ENCODE measurements around the gene RNF145.
"Not testable (repeated sequence)": the region's sequence is repeated elsewhere in the genome, so short reads cannot be mapped to it uniquely, and the experiment has no call there.

DNA sequence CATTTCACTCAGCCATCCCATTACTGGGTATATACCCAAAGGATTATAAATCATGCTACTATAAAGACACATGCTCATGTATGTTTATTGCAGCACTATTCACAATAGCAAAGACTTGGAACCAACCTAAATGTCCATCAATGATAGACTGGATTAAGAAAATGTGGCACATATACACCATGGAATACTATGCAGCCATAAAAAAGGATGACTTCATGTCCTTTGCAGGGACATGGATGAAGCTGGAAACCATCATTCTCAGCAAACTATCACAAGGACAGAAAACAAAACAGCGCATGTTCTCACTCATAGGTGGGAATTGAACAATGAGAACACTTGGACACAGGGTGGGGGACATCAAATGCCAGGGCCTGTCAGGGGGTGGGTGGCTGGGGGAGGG lies 64.2 kb downstream of the RNF145 start:
- TF ChIP-seq, protein P1, sequence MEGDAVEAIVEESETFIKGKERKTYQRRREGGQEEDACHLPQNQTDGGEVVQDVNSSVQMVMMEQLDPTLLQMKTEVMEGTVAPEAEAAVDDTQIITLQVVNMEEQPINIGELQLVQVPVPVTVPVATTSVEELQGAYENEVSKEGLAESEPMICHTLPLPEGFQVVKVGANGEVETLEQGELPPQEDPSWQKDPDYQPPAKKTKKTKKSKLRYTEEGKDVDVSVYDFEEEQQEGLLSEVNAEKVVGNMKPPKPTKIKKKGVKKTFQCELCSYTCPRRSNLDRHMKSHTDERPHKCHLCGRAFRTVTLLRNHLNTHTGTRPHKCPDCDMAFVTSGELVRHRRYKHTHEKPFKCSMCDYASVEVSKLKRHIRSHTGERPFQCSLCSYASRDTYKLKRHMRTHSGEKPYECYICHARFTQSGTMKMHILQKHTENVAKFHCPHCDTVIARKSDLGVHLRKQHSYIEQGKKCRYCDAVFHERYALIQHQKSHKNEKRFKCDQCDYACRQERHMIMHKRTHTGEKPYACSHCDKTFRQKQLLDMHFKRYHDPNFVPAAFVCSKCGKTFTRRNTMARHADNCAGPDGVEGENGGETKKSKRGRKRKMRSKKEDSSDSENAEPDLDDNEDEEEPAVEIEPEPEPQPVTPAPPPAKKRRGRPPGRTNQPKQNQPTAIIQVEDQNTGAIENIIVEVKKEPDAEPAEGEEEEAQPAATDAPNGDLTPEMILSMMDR (conservative IDR thresholded peaks at IDR 0.05; ENCODE audit: low read depth, low read length), result not testable (repeated sequence)
- TF ChIP-seq EZH2 (IDR thresholded peaks at IDR 0.05; ENCODE audit: low read length, unreplicated experiment), result not testable (repeated sequence)

Measured in PC-3 (cell line).